K562 (cell line): ENCODE data around the gene OLR1. TPM values are rescaled to one million over a fixed set of nuclear protein-coding genes. Genes with fewer than 3 reads are reported as not detected.

Source experiments
- BRD9 ChIP-seq: fragments of 450-650 bp; IDR thresholded peaks from 2 replicates; pipeline ENCODE4 v1.6.1; 2018; ENCODE audit warnings: low read depth; ENCODE audit not compliant: partially characterized antibody
- CBX3 ChIP-seq, 2 experiments: IDR thresholded peaks; 1 replicate in 1 of 2; 2 replicates in 1 of 2; pipeline ENCODE4 v1.6.1; 2012; ENCODE audit warnings: inconsistent platforms in 2 of 2, low read length in 2 of 2, borderline replicate concordance in 1 of 2, control low read depth in 1 of 2
- FOXA1 ChIP-seq: fragments of 450-650 bp; IDR thresholded peaks from 2 replicates; pipeline ENCODE4 v1.6.1; 2016; ENCODE audit warnings: mild to moderate bottlenecking, borderline replicate concordance
- MGA ChIP-seq: fragments of 450-650 bp; IDR thresholded peaks from 2 replicates; pipeline ENCODE4 v1.6.1; 2016; ENCODE audit warnings: mild to moderate bottlenecking, moderate library complexity
- MYC ChIP-seq, 2 experiments: fragments of 250-450 bp in 1 of 2; sonication (Bioruptor Pico) in 1 of 2; IDR thresholded peaks; 2 replicates each; pipeline versions ENCODE4 v1.5.1 to v1.6.1; 2012 to 2021; ENCODE audit warnings: low read depth in 2 of 2, borderline replicate concordance in 1 of 2, improper control_type of control experiment in 1 of 2, low read length in 1 of 2, mild to moderate bottlenecking in 1 of 2, moderate library complexity in 1 of 2
- NONO ChIP-seq, 2 experiments: fragments of 200-400 bp in 1 of 2; fragments of 450-650 bp in 1 of 2; formaldehyde crosslinking in 1 of 2; IDR thresholded peaks; 2 replicates each; pipeline ENCODE4 v1.6.1; 2017; ENCODE audit warnings: low read depth in 2 of 2, mild to moderate bottlenecking in 2 of 2, moderate library complexity in 2 of 2, low read length in 1 of 2
- SFPQ ChIP-seq: fragments of 200-400 bp; formaldehyde crosslinking; IDR thresholded peaks from 2 replicates; pipeline ENCODE4 v1.6.1; 2017; ENCODE audit warnings: mild to moderate bottlenecking, low read depth, low read length, moderate library complexity
- TBP ChIP-seq: optimal IDR thresholded peaks from 2 replicates; pipeline ENCODE3; 2011; ENCODE audit warnings: low read depth, low read length, improper control_type of control experiment
- ZBTB26 ChIP-seq: fragments of 450-650 bp; formaldehyde crosslinking; IDR thresholded peaks from 2 replicates; pipeline ENCODE4 v1.4.0; 2022; ENCODE audit warnings: missing genetic modification characterization
- polyA plus RNA-seq, 8 experiments: library from polyadenylated mRNA; depleted of rRNA in 4 of 8; stranded (reverse) in 5 of 8; unstranded in 3 of 8; fragments of >200 nt; fragmentation: Nextera tagmentation in 2 of 8; fragmentation: Illumina TruSeq in 1 of 8; extraction: Ambion mirVana in 2 of 8; extraction: Trizol in 1 of 8; gene quantifications; 2 replicates each; pipeline versions ENCODE4 v1.2.1 to v1.2.3, GENCODE V29; 2011 to 2014; ENCODE audit warnings: inconsistent platforms in 1 of 8, missing spikeins in 1 of 8
- total RNA-seq, 7 experiments: library from RNA; depleted of rRNA in 6 of 7; stranded (reverse); fragments of >200 nt in 6 of 7; fragmentation: Illumina TruSeq in 2 of 7; extraction: Trizol in 2 of 7; gene quantifications; 2 replicates each; pipeline versions ENCODE4 v1.2.1 to v1.2.3, GENCODE V29; 2011 to 2021; ENCODE audit warnings: low replicate concordance in 1 of 7

The OLR1 gene
- total and polyA plus RNA-seq, 9 of the 15 experiments (the other 6 are each of a cell fraction or from before 2014, with no cell fraction given) = not detected

- TF ChIP-seq MGA = 0 out of 2 replicates have a peak, but pooled peaks have one; percentile 25
- TF ChIP-seq CBX3 (IDR thresholded peaks at IDR 0.05; ENCODE audit: borderline replicate concordance in 1 of 2, low read length in 2 of 2) = peak in 1 of 2 experiments; percentile 40; a peak in 1 of 3 replicates
- TF ChIP-seq NONO (IDR thresholded peaks at IDR 0.05; ENCODE audit: low read depth in 2 of 2, low read length in 1 of 2) = no peak
- TF ChIP-seq SFPQ = no peak
- TF ChIP-seq BRD9 = peak; percentile 29
- TF ChIP-seq FOXA1 = no peak
- no peak for TF ChIP-seq ZBTB26 (CRISPR knock-in tag)
- TF ChIP-seq MYC (IDR thresholded peaks at IDR 0.05; ENCODE audit: low read depth, low read length) = 0 out of 2 replicates have a peak, but pooled peaks have one; percentile 14
- no peak for TF ChIP-seq MYC (CRISPR knock-in tag; IDR thresholded peaks at IDR 0.05; ENCODE audit: borderline replicate concordance, low read depth)
- peak; percentile 38 for TF ChIP-seq TBP
Measured at GRCh38 chr12:10213168-10214135, 41.5 kb upstream of the OLR1 start (continued).
